Keratinocyte (primary cell): Measurements from ENCODE around the gene MED17. TPM values are rescaled to one million over a fixed set of nuclear protein-coding genes. Genes with fewer than 3 reads are reported as not detected.
A peak's percentile ranks its signal among the peaks of the same experiment; 100 is the strongest.

Source experiments
- DNase-seq: peaks from one replicate; pipeline ENCODE4 v3.0.0-alpha.2; 2011; ENCODE audit warnings: low read depth, missing footprints, low spot score
- FAIRE-seq: peaks from 2 replicates; lab custom pipeline; 2011; peaks lifted over from hg19 to GRCh38; lab: Jason Lieb, UNC
- H2AFZ ChIP-seq: 2 replicates; pipeline ENCODE4 v1.6.0; 2012; ENCODE audit warnings: low read length, control low read depth, inconsistent platforms; ENCODE audit not compliant: control insufficient read depth
- H3K27ac ChIP-seq: 2 replicates; pipeline ENCODE4 v1.5.1; 2011; ENCODE audit warnings: low read length; ENCODE audit not compliant: control insufficient read depth, insufficient read depth
- H3K27me3 ChIP-seq: 3 replicates; pipeline ENCODE4 v1.6.0; 2011; ENCODE audit warnings: low read length; ENCODE audit not compliant: control insufficient read depth, insufficient read depth; ENCODE audit errors: extremely low read depth
- H3K36me3 ChIP-seq, 2 experiments: 2 replicates in 1 of 2; 3 replicates in 1 of 2; pipeline ENCODE4 v1.5.1; 2011; ENCODE audit warnings: low read length in 2 of 2, mild to moderate bottlenecking in 1 of 2; ENCODE audit not compliant: control insufficient read depth in 2 of 2, insufficient read depth in 2 of 2; ENCODE audit errors: extremely low read depth in 1 of 2
- H3K4me1 ChIP-seq: 3 replicates; pipeline ENCODE4 v1.5.1; 2011; ENCODE audit warnings: low read length; ENCODE audit not compliant: control insufficient read depth, insufficient read depth; ENCODE audit errors: extremely low read depth
- H3K4me2 ChIP-seq: 3 replicates; pipeline ENCODE4 v1.6.0; 2011; ENCODE audit warnings: low read depth, low read length; ENCODE audit not compliant: control insufficient read depth, insufficient read depth; ENCODE audit errors: extremely low read depth
- H3K4me3 ChIP-seq, 3 experiments: fragments of 200-600 bp in 1 of 3; sonication (generic) in 1 of 3; 2 replicates in 2 of 3; 3 replicates in 1 of 3; pipeline ENCODE4 v1.5.1; 2011 to 2016; ENCODE audit warnings: low read length in 3 of 3, mild to moderate bottlenecking in 3 of 3, control low read depth in 2 of 3, inconsistent platforms in 1 of 3, low read depth in 1 of 3, mixed read lengths in 1 of 3, mixed run types in 1 of 3, moderate library complexity in 1 of 3; ENCODE audit not compliant: control insufficient read depth in 2 of 3, insufficient read depth in 2 of 3; ENCODE audit errors: extremely low read depth in 1 of 3
- H3K79me2 ChIP-seq: 2 replicates; pipeline ENCODE4 v1.6.0; 2012; ENCODE audit warnings: low read length; ENCODE audit not compliant: control insufficient read depth, insufficient read depth
- H3K9ac ChIP-seq: 3 replicates; pipeline ENCODE4 v1.6.0; 2011; ENCODE audit warnings: low read length; ENCODE audit not compliant: control insufficient read depth, insufficient read depth; ENCODE audit errors: extremely low read depth
- H3K9me1 ChIP-seq: 3 replicates; pipeline ENCODE4 v1.6.0; 2011; ENCODE audit warnings: low read length; ENCODE audit not compliant: control insufficient read depth, insufficient read depth; ENCODE audit errors: extremely low read depth
- H3K9me3 ChIP-seq: 2 replicates; pipeline ENCODE4 v1.5.1; 2012; ENCODE audit warnings: low read depth, low read length; ENCODE audit not compliant: control insufficient read depth
- H4K20me1 ChIP-seq: 3 replicates; pipeline ENCODE4 v1.6.0; 2011; ENCODE audit warnings: low read length; ENCODE audit not compliant: control insufficient read depth, insufficient read depth; ENCODE audit errors: extremely low read depth
- CTCF ChIP-seq, 3 experiments: IDR thresholded peaks in 1 of 3; conservative IDR thresholded peaks in 1 of 3; optimal IDR thresholded peaks in 1 of 3; 2 replicates in 2 of 3; 3 replicates in 1 of 3; pipeline versions ENCODE3 to v1.5.1; 2011; ENCODE audit warnings: low read length in 3 of 3, mild to moderate bottlenecking in 3 of 3, moderate library complexity in 2 of 3, control low read depth in 1 of 3, inconsistent platforms in 1 of 3; ENCODE audit not compliant: insufficient read depth in 2 of 3; ENCODE audit errors: extremely low read depth in 1 of 3
- EZH2 ChIP-seq: IDR thresholded peaks from one replicate; pipeline ENCODE4 v1.6.1; 2012; ENCODE audit warnings: inconsistent platforms, mild to moderate bottlenecking, low read length, moderate library complexity
- dilution Hi-C: fragments of 300-500 bp; cut with MboI; formaldehyde crosslinking; loops from one replicate; pipeline ENCODE4 v1.7.0; 2020; ENCODE audit warnings: low sequenced_read_pairs; ENCODE audit not compliant: extremely low pct_ligation_motif_present
- polyA plus RNA-seq, 5 experiments: library from polyadenylated mRNA; depleted of rRNA in 3 of 5; stranded (reverse) in 3 of 5; stranded (forward) in 1 of 5; unstranded in 1 of 5; fragments of >200 nt; gene quantifications; 1 replicate in 1 of 5; 2 replicates in 3 of 5; 3 replicates in 1 of 5; pipeline versions ENCODE4 v1.2.1 to v1.2.3, GENCODE V29; 2011 to 2012; ENCODE audit warnings: missing spikeins in 2 of 5, low read depth in 1 of 5, low replicate concordance in 1 of 5

MED17 gene
- polyA plus RNA-seq, 1 donor (not counting 4 experiments of a cell fraction or from before 2014, with no cell fraction given), result 25.1 TPM

DNA sequence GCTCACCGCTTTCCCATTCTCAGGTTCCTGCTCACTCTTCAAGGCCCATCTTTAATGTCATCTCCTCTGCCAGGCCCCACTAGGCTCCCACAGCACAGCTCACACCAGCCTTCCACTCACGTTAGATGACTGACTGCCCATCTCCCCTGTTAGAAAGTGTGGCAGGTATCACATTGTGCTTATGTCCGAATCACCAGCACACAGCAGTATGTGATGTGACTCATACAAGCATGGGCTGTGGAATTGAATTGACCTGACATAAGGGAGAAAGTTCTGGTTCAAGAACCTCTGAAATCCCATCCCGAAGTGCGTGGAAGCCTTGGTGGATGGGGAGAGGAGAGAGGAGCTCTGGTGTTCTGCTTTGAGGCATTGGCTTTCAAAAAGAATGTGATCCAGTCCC, 59.8 kb downstream of the MED17 start:
- H4K20me1 ChIP-seq, result no peaks in the 10 kb centered on the region
- no peak for TF ChIP-seq CTCF (optimal IDR thresholded peaks at IDR 0.05 in 1 of 3, IDR thresholded peaks at IDR 0.05 in 1 of 3, conservative IDR thresholded peaks at IDR 0.05 in 1 of 3; ENCODE audit: extremely low read depth in 1 of 3, insufficient read depth in 2 of 3, low read length in 3 of 3)
- TF ChIP-seq EZH2, result no peak
- H3K9ac ChIP-seq, result no peak overlapping the region
- H3K4me3 ChIP-seq, result no peak overlapping the region
- no peaks in the 10 kb centered on the region for H3K9me1 ChIP-seq
- no peaks in the 10 kb centered on the region for H3K27me3 ChIP-seq
- no peaks in the 10 kb centered on the region for H3K36me3 ChIP-seq
- H3K9me3 ChIP-seq, result no peaks in the 10 kb centered on the region
- peaks cover 23% of the 10 kb centered on the region for H3K4me1 ChIP-seq
- no peak overlapping the region for H2AFZ ChIP-seq
- no peak overlapping the region for H3K4me2 ChIP-seq
- FAIRE-seq (no peak), DNase-seq (no peak)
- dilution Hi-C loops, result no loop called here
- no peak overlapping the region for H3K27ac ChIP-seq
- no peaks in the 10 kb centered on the region for H3K79me2 ChIP-seq

DNA sequence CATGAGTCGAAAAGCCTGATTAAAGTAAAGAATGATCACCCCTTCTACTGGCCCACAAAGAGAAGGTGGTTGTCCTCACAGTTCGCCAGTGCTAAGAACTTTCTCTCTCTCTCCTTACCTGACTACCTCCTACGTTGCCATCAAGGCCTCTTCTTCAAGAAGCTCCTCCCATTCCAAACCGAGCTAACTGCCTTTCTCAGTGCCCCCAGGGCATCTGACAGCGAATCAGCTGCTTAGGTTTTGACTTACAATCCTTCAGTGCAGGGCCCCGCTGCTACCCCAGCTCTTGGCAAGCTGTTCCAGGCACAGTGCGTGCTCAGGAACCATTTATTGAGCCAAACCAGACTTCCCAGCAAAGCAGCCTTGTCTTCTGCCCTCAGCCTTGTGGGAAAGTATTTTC, 60.5 kb downstream of the MED17 start:
- DNase-seq (peak; percentile 42), FAIRE-seq (no peak)
- no peak for TF ChIP-seq CTCF (optimal IDR thresholded peaks at IDR 0.05 in 1 of 3, IDR thresholded peaks at IDR 0.05 in 1 of 3, conservative IDR thresholded peaks at IDR 0.05 in 1 of 3; ENCODE audit: extremely low read depth in 1 of 3, insufficient read depth in 2 of 3, low read length in 3 of 3)
- no peak for TF ChIP-seq EZH2
- peaks cover 23% of the 10 kb centered on the region for H3K4me1 ChIP-seq
- H3K9me1 ChIP-seq, result no peaks in the 10 kb centered on the region
- H4K20me1 ChIP-seq, result no peaks in the 10 kb centered on the region
- no peaks in the 10 kb centered on the region for H3K36me3 ChIP-seq
- no peaks in the 10 kb centered on the region for H3K27me3 ChIP-seq
- peak overlapping the region; percentile 8 for H3K4me2 ChIP-seq
- no peak overlapping the region for H3K9ac ChIP-seq
- H3K9me3 ChIP-seq, result no peaks in the 10 kb centered on the region
- dilution Hi-C loops, result no loop called here
- no peaks in the 10 kb centered on the region for H3K79me2 ChIP-seq
- H2AFZ ChIP-seq, result no peak overlapping the region
- H3K4me3 ChIP-seq, result no peak overlapping the region
- no peak overlapping the region for H3K27ac ChIP-seq
